B cell (primary cell): ENCODE measurements around the gene REG1A. TPM values are rescaled to one million over a fixed set of nuclear protein-coding genes. Genes with fewer than 3 reads are reported as not detected.

ENCODE experiments used
- ATAC-seq: fragments of 200-7000 bp; cut with Tn5 transposase; one replicate; pipeline ENCODE4 v1.10.0; 2021; ENCODE audit warnings: low read depth, mild to moderate bottlenecking, moderate number of reproducible peaks, moderate library complexity
- CTCF ChIA-PET: fragments of 350-600 bp; sonication (Branson Sonifier 250); formaldehyde crosslinking; loops from one replicate; lab custom pipeline; 2021; ENCODE audit warnings: antibody characterized with exemption, inconsistent platforms; lab: Charles Lee
- POLR2A ChIA-PET: fragments of 350-600 bp; sonication (Branson Sonifier 250); formaldehyde crosslinking; loops from one replicate; lab custom pipeline; 2021; ENCODE audit warnings: antibody characterized with exemption; lab: Charles Lee
- DNase-seq: peaks from one replicate; pipeline ENCODE4 v3.0.0; 2013
- H2AFZ ChIP-seq: 2 replicates; pipeline ENCODE4 v1.6.1; 2012; ENCODE audit warnings: mild to moderate bottlenecking, low read depth, low read length; ENCODE audit not compliant: insufficient read depth, poor library complexity, severe bottlenecking
- H3K27ac ChIP-seq, 2 donors: 1 replicate in 1 of 2; 2 replicates in 1 of 2; pipeline ENCODE4 v1.5.1; 2012 to 2013; ENCODE audit warnings: low read length in 2 of 2, mild to moderate bottlenecking in 2 of 2, moderate library complexity in 1 of 2
- H3K27me3 ChIP-seq, 4 experiments: fragments of 200-600 bp in 1 of 4; sonication (generic) in 1 of 4; replicated peaks in 1 of 4; 1 replicate in 2 of 4; 2 replicates in 2 of 4; pipeline versions ENCODE4 v1.6.1 to v1.7.0; 2013 to 2016; ENCODE audit warnings: low read length in 3 of 4, mild to moderate bottlenecking in 2 of 4, mixed read lengths in 1 of 4, moderate library complexity in 1 of 4; ENCODE audit not compliant: insufficient read depth in 4 of 4, control insufficient read depth in 3 of 4; ENCODE audit errors: control extremely low read depth in 1 of 4
- H3K36me3 ChIP-seq, 2 experiments: replicated peaks in 1 of 2; 1 replicate in 1 of 2; 2 replicates in 1 of 2; pipeline versions ENCODE4 v1.6.1 to v1.7.1; 2013; ENCODE audit warnings: low read length in 1 of 2; ENCODE audit not compliant: insufficient read depth in 2 of 2, control insufficient read depth in 1 of 2; ENCODE audit errors: control extremely low read depth in 1 of 2, extremely low read depth in 1 of 2
- H3K4me1 ChIP-seq, 2 donors: fragments of 200-600 bp in 1 of 2; sonication (generic) in 1 of 2; 1 replicate in 1 of 2; 2 replicates in 1 of 2; pipeline versions ENCODE4 v1.5.1 to v1.6.1; 2013 to 2017; ENCODE audit warnings: low read length in 2 of 2; ENCODE audit not compliant: control insufficient read depth in 2 of 2, insufficient read depth in 2 of 2
- H3K4me2 ChIP-seq: replicated peaks from 2 replicates; pipeline ENCODE3; 2012; ENCODE audit warnings: mild to moderate bottlenecking, low read depth, low read length; ENCODE audit not compliant: poor library complexity, severe bottlenecking
- H3K4me3 ChIP-seq, 5 experiments: fragments of 200-600 bp in 1 of 5; sonication (generic) in 1 of 5; 1 replicate in 3 of 5; 2 replicates in 2 of 5; pipeline versions ENCODE4 v1.5.1 to v1.7.0; 2011 to 2016; ENCODE audit warnings: low read length in 4 of 5, mild to moderate bottlenecking in 4 of 5, low read depth in 2 of 5, control low read depth in 1 of 5, moderate library complexity in 1 of 5; ENCODE audit not compliant: insufficient read depth in 1 of 5; ENCODE audit errors: control extremely low read depth in 1 of 5, extremely low read depth in 1 of 5
- H3K79me2 ChIP-seq: fragments of 200-600 bp; sonication (generic); one replicate; pipeline ENCODE4 v1.6.0; 2016; ENCODE audit warnings: low read length; ENCODE audit not compliant: control insufficient read depth, insufficient read depth
- H3K9ac ChIP-seq: fragments of 200-600 bp; sonication (generic); 2 replicates; pipeline ENCODE4 v1.6.1; 2017; ENCODE audit warnings: mild to moderate bottlenecking, low read length, moderate library complexity
- H3K9me3 ChIP-seq, 3 donors: one replicate each; pipeline versions ENCODE4 v1.6.1 to v1.7.1; 2013; ENCODE audit warnings: low read length in 2 of 3; ENCODE audit not compliant: control insufficient read depth in 2 of 3, insufficient read depth in 1 of 3; ENCODE audit errors: control extremely low read depth in 1 of 3
- H4K20me1 ChIP-seq: 2 replicates; pipeline ENCODE4 v1.6.0; 2012; ENCODE audit warnings: mild to moderate bottlenecking, low read length; ENCODE audit not compliant: insufficient read depth, control insufficient read depth, poor library complexity, severe bottlenecking
- H3K27ac Mint-ChIP-seq: one replicate; pipeline ENCODE4 v1.8.0; 2021; ENCODE audit warnings: mixed read lengths
- H3K27me3 Mint-ChIP-seq: one replicate; pipeline ENCODE4 v1.8.0; 2021; ENCODE audit warnings: mixed read lengths
- H3K4me1 Mint-ChIP-seq: one replicate; pipeline ENCODE4 v1.8.0; 2021; ENCODE audit warnings: mixed read lengths
- H3K4me3 Mint-ChIP-seq: one replicate; pipeline ENCODE4 v1.8.0; 2021; ENCODE audit warnings: mixed read lengths
- H3K9me3 Mint-ChIP-seq: one replicate; pipeline ENCODE4 v1.8.0; 2022; ENCODE audit warnings: mixed read lengths; ENCODE audit not compliant: insufficient read depth
- EZH2 ChIP-seq: IDR thresholded peaks from 2 replicates; pipeline ENCODE4 v1.6.1; 2012; ENCODE audit warnings: borderline replicate concordance, low read depth, mild to moderate bottlenecking, moderate library complexity, low read length; ENCODE audit not compliant: insufficient read depth, poor library complexity, severe bottlenecking
- WGBS: methylation state at CpG from one replicate; pipeline ENCODE4 v1.1.5; 2013; ENCODE audit warnings: missing lambda C conversion rate; ENCODE audit not compliant: insufficient coverage; 5-methylcytosine and 5-hydroxymethylcytosine counted together
- intact Hi-C: fragments of 100-400 bp; cut with micrococcal nuclease; formaldehyde crosslinking; loops from one replicate; pipeline ENCODE4 v1.10.0; 2022
- polyA plus RNA-seq: library from polyadenylated mRNA; depleted of rRNA; stranded (reverse); fragments of >200 nt; gene quantifications from 2 replicates; pipeline ENCODE4 v1.2.3, GENCODE V29; 2012
- total RNA-seq, 2 donors: library from RNA; stranded (reverse); fragments of 120-200 nt in 1 of 2; gene quantifications; 1 replicate in 1 of 2; 2 replicates in 1 of 2; pipeline versions ENCODE4 v1.2.3 to v1.2.4, GENCODE V29; 2013 to 2022
- TF ChIP-seq, protein P1 (sequence below): fragments of 200-600 bp; IDR thresholded peaks from one replicate; pipeline ENCODE4 v1.8.0; 2022; ENCODE audit warnings: antibody characterized with exemption, mild to moderate bottlenecking

Gene REG1A
- total and polyA plus RNA-seq, 2 donors (not counting 1 experiment from before 2014, with no cell fraction given), result not detected

- DNase-seq, result no peak
- no peak overlapping the region for H3K4me2 ChIP-seq
- no peak overlapping the region for H3K27ac ChIP-seq
- intact Hi-C loops, result no loop called here
- ChIA-PET POLR2A (no interaction called here), CTCF (no interaction called here)
- no peak overlapping the region for H3K4me3 ChIP-seq
- Mint-ChIP-seq H3K27me3 (no peaks in the 10 kb centered on the region), H3K9me3 (no peaks in the 10 kb centered on the region), H3K4me3 (no peak overlapping the region), H3K27ac (no peak overlapping the region), H3K4me1 (peaks cover under 1% of the 10 kb centered on the region)
- 89% methylated on average over 4 of the region's 4 CpGs for WGBS
- H3K9ac ChIP-seq, result no peak overlapping the region
- H3K4me1 ChIP-seq, result no peaks in the 10 kb centered on the region
- H4K20me1 ChIP-seq, result no peaks in the 10 kb centered on the region
- H3K79me2 ChIP-seq, result no peaks in the 10 kb centered on the region
- H3K27me3 ChIP-seq, result no peaks in the 10 kb centered on the region
- no peaks in the 10 kb centered on the region for H3K9me3 ChIP-seq
- ATAC-seq, result no peak
- no peaks in the 10 kb centered on the region for H3K36me3 ChIP-seq
- TF ChIP-seq, protein P1, sequence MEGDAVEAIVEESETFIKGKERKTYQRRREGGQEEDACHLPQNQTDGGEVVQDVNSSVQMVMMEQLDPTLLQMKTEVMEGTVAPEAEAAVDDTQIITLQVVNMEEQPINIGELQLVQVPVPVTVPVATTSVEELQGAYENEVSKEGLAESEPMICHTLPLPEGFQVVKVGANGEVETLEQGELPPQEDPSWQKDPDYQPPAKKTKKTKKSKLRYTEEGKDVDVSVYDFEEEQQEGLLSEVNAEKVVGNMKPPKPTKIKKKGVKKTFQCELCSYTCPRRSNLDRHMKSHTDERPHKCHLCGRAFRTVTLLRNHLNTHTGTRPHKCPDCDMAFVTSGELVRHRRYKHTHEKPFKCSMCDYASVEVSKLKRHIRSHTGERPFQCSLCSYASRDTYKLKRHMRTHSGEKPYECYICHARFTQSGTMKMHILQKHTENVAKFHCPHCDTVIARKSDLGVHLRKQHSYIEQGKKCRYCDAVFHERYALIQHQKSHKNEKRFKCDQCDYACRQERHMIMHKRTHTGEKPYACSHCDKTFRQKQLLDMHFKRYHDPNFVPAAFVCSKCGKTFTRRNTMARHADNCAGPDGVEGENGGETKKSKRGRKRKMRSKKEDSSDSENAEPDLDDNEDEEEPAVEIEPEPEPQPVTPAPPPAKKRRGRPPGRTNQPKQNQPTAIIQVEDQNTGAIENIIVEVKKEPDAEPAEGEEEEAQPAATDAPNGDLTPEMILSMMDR, result no peak
- TF ChIP-seq EZH2, result no peak
- H2AFZ ChIP-seq, result no peak overlapping the region
Observed at GRCh38 chr2:79090693-79091092, 29.6 kb upstream of the REG1A start.

DNA sequence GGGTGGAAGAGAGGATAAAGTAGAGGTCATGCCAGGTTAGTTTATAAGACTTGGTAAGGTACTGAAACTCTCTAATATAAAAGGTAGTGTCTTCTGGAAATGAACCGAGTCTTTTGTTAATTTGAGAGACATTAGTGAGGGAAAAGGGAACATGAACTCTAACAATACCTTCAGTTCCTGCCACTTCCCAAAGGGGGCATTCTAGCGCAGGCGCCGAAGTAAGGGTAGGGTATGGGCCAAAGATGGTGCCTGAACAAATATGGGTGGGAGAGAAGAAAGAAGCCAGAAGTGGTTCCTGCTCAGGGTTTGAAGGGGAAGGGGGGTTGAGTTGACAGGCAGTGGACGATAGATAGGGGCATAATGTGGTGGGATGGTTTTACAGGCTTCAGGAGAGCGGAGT is 22.4 kb upstream of the REG1A start:
- H3K4me3 ChIP-seq, result no peak overlapping the region
- no peaks in the 10 kb centered on the region for H3K36me3 ChIP-seq
- peaks cover 10% of the 10 kb centered on the region for H3K9me3 Mint-ChIP-seq
- H3K27me3 Mint-ChIP-seq, result no peaks in the 10 kb centered on the region
- H3K4me1 ChIP-seq, result peaks cover 23 to 24% of the 10 kb centered on the region in 2 donors
- no peak overlapping the region for H3K9ac ChIP-seq
- ATAC-seq (no peak), DNase-seq (no peak)
- no peak overlapping the region for H3K4me2 ChIP-seq
- H3K4me3 Mint-ChIP-seq, result no peak overlapping the region
- WGBS, result 85% methylated on average over 2 of the region's 6 CpGs
- H3K9me3 ChIP-seq, result peaks cover 4 to 21% (median 8%) of the 10 kb centered on the region in 3 donors
- intact Hi-C loops, result no loop called here
- CTCF ChIA-PET, result no interaction called here
- H3K4me1 Mint-ChIP-seq, result peaks cover 29% of the 10 kb centered on the region
- H3K27ac ChIP-seq, result no peak overlapping the region
- no peaks in the 10 kb centered on the region for H3K27me3 ChIP-seq
- POLR2A ChIA-PET, result no interaction called here
- H4K20me1 ChIP-seq, result no peaks in the 10 kb centered on the region
- no peak overlapping the region for H2AFZ ChIP-seq
- H3K79me2 ChIP-seq, result no peaks in the 10 kb centered on the region
- H3K27ac Mint-ChIP-seq, result no peak overlapping the region
- no peak for TF ChIP-seq EZH2
- TF ChIP-seq, protein P1, result no peak
